Gastrocnemius medialis (tissue), 4 donors: ENCODE results near the gene DOK1. TPM values are rescaled to one million over a fixed set of nuclear protein-coding genes. Genes with fewer than 3 reads are reported as not detected.
"Not testable (repeated sequence)": the region's sequence is repeated elsewhere in the genome, so short reads cannot be mapped to it uniquely, and the experiment has no call there.

Experiments used
- ATAC-seq, 2 donors: fragments of 150-250 bp; one replicate each; pipeline ENCODE4 v1.9.1; 2016
- DNase-seq, 2 donors: peaks; one replicate each; pipeline ENCODE4 v3.0.0-alpha.2; 2019
- H3K27ac ChIP-seq, 4 donors: fragments of 200-600 bp; sonication (generic); 1 replicate in 1 of 4; 2 replicates in 3 of 4; pipeline ENCODE4 v1.5.1; 2016 to 2018; ENCODE audit warnings: mild to moderate bottlenecking in 2 of 4, moderate library complexity in 1 of 4
- H3K27me3 ChIP-seq, 3 donors: fragments of 200-600 bp; sonication (generic) in 2 of 3; 1 replicate in 1 of 3; 2 replicates in 2 of 3; pipeline versions ENCODE4 v1.5.1 to v1.6.0; 2016 to 2019; ENCODE audit warnings: mild to moderate bottlenecking in 1 of 3, moderate library complexity in 1 of 3
- H3K36me3 ChIP-seq, 2 donors: fragments of 200-600 bp; sonication (generic) in 1 of 2; one replicate each; pipeline ENCODE4 v1.5.1; 2017 to 2018
- H3K4me1 ChIP-seq, 2 donors: fragments of 200-600 bp; sonication (generic) in 1 of 2; one replicate each; pipeline ENCODE4 v1.5.1; 2016 to 2017; ENCODE audit warnings: mild to moderate bottlenecking in 2 of 2
- H3K4me3 ChIP-seq, 4 donors: fragments of 200-600 bp; sonication (generic) in 3 of 4; 1 replicate in 1 of 4; 2 replicates in 3 of 4; pipeline ENCODE4 v1.5.1; 2016 to 2019; ENCODE audit warnings: mild to moderate bottlenecking in 2 of 4
- H3K9me3 ChIP-seq, 3 donors: fragments of 200-600 bp; sonication (generic) in 2 of 3; 1 replicate in 1 of 3; 2 replicates in 2 of 3; pipeline ENCODE4 v1.5.1; 2016 to 2019
- CTCF ChIP-seq, 5 experiments: fragments of 450-650 bp in 3 of 5; fragments of 200-600 bp in 2 of 5; sonication (generic) in 2 of 5; IDR thresholded peaks in 4 of 5; conservative IDR thresholded peaks in 1 of 5; 1 replicate in 4 of 5; 2 replicates in 1 of 5; pipeline ENCODE4 v1.5.1; 2016 to 2019; ENCODE audit warnings: antibody characterized with exemption in 5 of 5, mild to moderate bottlenecking in 3 of 5, moderate library complexity in 3 of 5
- POLR2A ChIP-seq, 2 donors: fragments of 450-650 bp; IDR thresholded peaks; one replicate each; pipeline ENCODE4 v1.6.1; 2017; ENCODE audit warnings: antibody characterized with exemption in 2 of 2, mild to moderate bottlenecking in 2 of 2, moderate library complexity in 2 of 2
- in situ Hi-C, 4 donors: fragments of 200-750 bp; cut with MboI; loops; one replicate each; pipeline versions ENCODE4 v1.15.0 to v1.8.0; 2017; ENCODE audit warnings: low sequenced_read_pairs in 4 of 4
- intact Hi-C: fragments of 100-400 bp; cut with DNase I; formaldehyde crosslinking; loops from one replicate; pipeline ENCODE4 v1.15.1; 2023; ENCODE audit warnings: low total_unique reads
- total RNA-seq, 4 donors: library from RNA; depleted of rRNA; stranded (reverse); fragments of >200 nt; gene quantifications; one replicate each; pipeline versions ENCODE4 v1.1.0 to v1.2.3, GENCODE V29; 2016

The DOK1 gene
- total RNA-seq, 4 donors from 2014 or later = 0.51 to 4.1 (median 2.7) TPM

GRCh38 chr2:74559912-74560311 is 5.4 kb downstream of the DOK1 start:
- H3K4me1 ChIP-seq = peaks cover 0 to 5% of the 10 kb centered on the region in 2 donors
- H3K9me3 ChIP-seq = no peaks in the 10 kb centered on the region
- DNase-seq = no peak
- no peak for ATAC-seq
- no peak for TF ChIP-seq POLR2A (IDR thresholded peaks at IDR 0.05)
- no peak for TF ChIP-seq CTCF (IDR thresholded peaks at IDR 0.05 in 4 of 5, conservative IDR thresholded peaks at IDR 0.05 in 1 of 5)
- H3K27ac ChIP-seq = no peak overlapping the region
- intact Hi-C loops = no loop called here
- H3K36me3 ChIP-seq = no peaks in the 10 kb centered on the region
- in situ Hi-C loops = no loop called here
- peaks cover 5 to 18% (median 10%) of the 10 kb centered on the region in 3 donors for H3K27me3 ChIP-seq
- H3K4me3 ChIP-seq = no peak overlapping the region

GRCh38 chr2:74560591-74560990 is 6.1 kb downstream of the DOK1 start:
- no peaks in the 10 kb centered on the region for H3K4me1 ChIP-seq
- ATAC-seq (no peak), DNase-seq (no peak)
- no peak overlapping the region for H3K27ac ChIP-seq
- in situ Hi-C loops = no loop called here
- H3K27me3 ChIP-seq = peaks cover 3 to 11% (median 5%) of the 10 kb centered on the region in 3 donors
- H3K9me3 ChIP-seq = no peaks in the 10 kb centered on the region
- no peaks in the 10 kb centered on the region for H3K36me3 ChIP-seq
- TF ChIP-seq CTCF (IDR thresholded peaks at IDR 0.05 in 4 of 5, conservative IDR thresholded peaks at IDR 0.05 in 1 of 5) = no peak
- TF ChIP-seq POLR2A (IDR thresholded peaks at IDR 0.05) = no peak
- H3K4me3 ChIP-seq = no peak overlapping the region
- intact Hi-C loops = no loop called here

- H3K4me1 ChIP-seq, ATAC-seq, in situ Hi-C loops, H3K9me3 ChIP-seq, H3K4me3 ChIP-seq, DNase-seq, H3K27me3 ChIP-seq, H3K27ac ChIP-seq, intact Hi-C loops, H3K36me3 ChIP-seq: not testable (repeated sequence)
These were observed 6.5 kb downstream of the DOK1 start for GRCh38 chr2:74561022-74561421.

- no peak for ATAC-seq
- H3K9me3 ChIP-seq = no peaks in the 10 kb centered on the region
- H3K27me3 ChIP-seq = peaks cover 0 to 6% (median 5%) of the 10 kb centered on the region in 3 donors
- no peaks in the 10 kb centered on the region for H3K4me1 ChIP-seq
- no peak overlapping the region for H3K27ac ChIP-seq
- no peaks in the 10 kb centered on the region for H3K36me3 ChIP-seq
- DNase-seq = no peak
- no peak overlapping the region for H3K4me3 ChIP-seq
- intact Hi-C loops (no loop called here), in situ Hi-C loops (no loop called here)
- TF ChIP-seq POLR2A (IDR thresholded peaks at IDR 0.05) (no peak), CTCF (IDR thresholded peaks at IDR 0.05 in 4 of 5, conservative IDR thresholded peaks at IDR 0.05 in 1 of 5) (no peak)
These were observed 7.7 kb downstream of the DOK1 start for GRCh38 chr2:74562126-74562775.

GRCh38 chr2:74564222-74564621 is 9.7 kb downstream of the DOK1 start:
- no peak overlapping the region for H3K27ac ChIP-seq
- H3K4me1 ChIP-seq = no peaks in the 10 kb centered on the region
- TF ChIP-seq POLR2A (IDR thresholded peaks at IDR 0.05) (no peak), CTCF (IDR thresholded peaks at IDR 0.05 in 4 of 5, conservative IDR thresholded peaks at IDR 0.05 in 1 of 5) (no peak)
- intact Hi-C loops = no loop called here
- no peaks in the 10 kb centered on the region for H3K9me3 ChIP-seq
- no peak overlapping the region for H3K4me3 ChIP-seq
- DNase-seq (no peak), ATAC-seq (no peak)
- no peaks in the 10 kb centered on the region for H3K36me3 ChIP-seq
- peaks cover 0 to 6% (median 5%) of the 10 kb centered on the region in 3 donors for H3K27me3 ChIP-seq
- in situ Hi-C loops = no loop called here
